Measurements from ENCODE around the gene NTN5. TPM values are rescaled to one million over a fixed set of nuclear protein-coding genes. Genes with fewer than 3 reads are reported as not detected.

The NTN5 gene
- total RNA-seq, 3 donors from 2014 or later: 0.22 to 1.2 (median 0.46) TPM

DNA sequence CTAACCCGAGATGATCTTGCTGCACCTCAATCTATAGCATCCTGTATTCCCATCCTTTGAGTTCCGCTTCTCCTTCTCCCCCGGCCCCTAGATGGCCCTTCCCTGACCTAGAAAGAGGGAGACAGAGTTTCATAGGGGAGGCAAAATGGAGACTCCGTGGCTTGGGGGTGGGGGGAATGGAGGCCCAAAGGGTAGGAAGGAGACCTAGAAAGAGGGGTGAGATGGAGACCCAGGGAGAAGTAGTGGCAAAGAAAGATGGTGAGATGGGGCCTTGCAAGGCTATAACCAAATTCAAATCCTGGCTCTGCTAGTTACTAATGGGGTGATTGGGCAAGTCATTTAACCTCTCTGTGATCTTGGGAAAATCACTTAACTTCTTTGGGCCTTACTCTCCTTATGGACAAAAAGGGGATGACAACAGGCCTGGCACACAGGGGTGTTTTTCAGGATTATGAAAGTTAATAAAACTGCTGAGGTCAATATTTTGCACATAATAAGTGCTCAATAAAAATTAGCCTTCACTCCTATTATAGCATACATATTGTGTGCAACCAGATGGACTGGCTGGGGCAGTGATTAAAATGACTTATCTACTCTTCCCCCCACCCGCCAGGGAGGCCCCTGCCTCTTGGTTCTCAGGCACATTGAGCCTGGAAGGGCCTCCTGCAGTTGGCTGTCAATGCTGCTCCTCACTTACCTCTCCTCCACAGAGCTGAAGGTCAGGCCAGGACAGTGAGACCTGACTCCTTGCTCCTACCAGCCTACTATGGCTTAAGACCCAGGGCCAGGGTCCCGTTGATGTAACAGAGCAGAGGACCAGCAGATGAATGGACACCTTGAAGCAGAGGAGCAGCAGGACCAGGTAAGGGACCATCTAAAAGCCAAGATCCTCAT, 52.9 kb downstream of the NTN5 start:
- H3K4me3 ChIP-seq: peak overlapping the region; percentile 86
- H3K4me1 ChIP-seq (ENCODE audit: low read depth): peaks cover 44% of the 10 kb centered on the region
- H3K36me3 ChIP-seq (ENCODE audit: low read depth): peaks cover 3% of the 10 kb centered on the region
- TF ChIP-seq, protein P1, sequence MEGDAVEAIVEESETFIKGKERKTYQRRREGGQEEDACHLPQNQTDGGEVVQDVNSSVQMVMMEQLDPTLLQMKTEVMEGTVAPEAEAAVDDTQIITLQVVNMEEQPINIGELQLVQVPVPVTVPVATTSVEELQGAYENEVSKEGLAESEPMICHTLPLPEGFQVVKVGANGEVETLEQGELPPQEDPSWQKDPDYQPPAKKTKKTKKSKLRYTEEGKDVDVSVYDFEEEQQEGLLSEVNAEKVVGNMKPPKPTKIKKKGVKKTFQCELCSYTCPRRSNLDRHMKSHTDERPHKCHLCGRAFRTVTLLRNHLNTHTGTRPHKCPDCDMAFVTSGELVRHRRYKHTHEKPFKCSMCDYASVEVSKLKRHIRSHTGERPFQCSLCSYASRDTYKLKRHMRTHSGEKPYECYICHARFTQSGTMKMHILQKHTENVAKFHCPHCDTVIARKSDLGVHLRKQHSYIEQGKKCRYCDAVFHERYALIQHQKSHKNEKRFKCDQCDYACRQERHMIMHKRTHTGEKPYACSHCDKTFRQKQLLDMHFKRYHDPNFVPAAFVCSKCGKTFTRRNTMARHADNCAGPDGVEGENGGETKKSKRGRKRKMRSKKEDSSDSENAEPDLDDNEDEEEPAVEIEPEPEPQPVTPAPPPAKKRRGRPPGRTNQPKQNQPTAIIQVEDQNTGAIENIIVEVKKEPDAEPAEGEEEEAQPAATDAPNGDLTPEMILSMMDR (IDR thresholded peaks at IDR 0.05): peak; percentile 10
- ATAC-seq: no peak
- no peaks in the 10 kb centered on the region for H3K9me3 ChIP-seq
- no peak for DNase-seq
- intact Hi-C loops (cut with DNase I, micrococcal nuclease): no loop called here

GRCh38 chr19:48618916-48619691, 53.7 kb downstream of the NTN5 start, which contains the start of the genes RPL18 and SPHK2:
Gene RPL18, minus strand, starts transcription at chr19:48619178. Its CDS starts 35 bp downstream, at chr19:48619143.
Gene SPHK2, plus strand, starts transcription at chr19:48619506. Its CDS starts 1,009 bp downstream, at chr19:48620515.
- peak; percentile 74 for ATAC-seq
- DNase-seq: peak; percentile 96 to 99 (median 97)
- H3K4me3 ChIP-seq: peak within 1 kb of the TSS; percentile 86
- TF ChIP-seq, protein P1 (IDR thresholded peaks at IDR 0.05): peak; percentile 7
- intact Hi-C loops (cut with DNase I, micrococcal nuclease): no loop called here
- no peaks in the 10 kb centered on the region for H3K9me3 ChIP-seq
- H3K36me3 ChIP-seq (ENCODE audit: low read depth): peaks cover 3% of the 10 kb centered on the region
- peaks cover 44% of the 10 kb centered on the region for H3K4me1 ChIP-seq (ENCODE audit: low read depth)

DNA sequence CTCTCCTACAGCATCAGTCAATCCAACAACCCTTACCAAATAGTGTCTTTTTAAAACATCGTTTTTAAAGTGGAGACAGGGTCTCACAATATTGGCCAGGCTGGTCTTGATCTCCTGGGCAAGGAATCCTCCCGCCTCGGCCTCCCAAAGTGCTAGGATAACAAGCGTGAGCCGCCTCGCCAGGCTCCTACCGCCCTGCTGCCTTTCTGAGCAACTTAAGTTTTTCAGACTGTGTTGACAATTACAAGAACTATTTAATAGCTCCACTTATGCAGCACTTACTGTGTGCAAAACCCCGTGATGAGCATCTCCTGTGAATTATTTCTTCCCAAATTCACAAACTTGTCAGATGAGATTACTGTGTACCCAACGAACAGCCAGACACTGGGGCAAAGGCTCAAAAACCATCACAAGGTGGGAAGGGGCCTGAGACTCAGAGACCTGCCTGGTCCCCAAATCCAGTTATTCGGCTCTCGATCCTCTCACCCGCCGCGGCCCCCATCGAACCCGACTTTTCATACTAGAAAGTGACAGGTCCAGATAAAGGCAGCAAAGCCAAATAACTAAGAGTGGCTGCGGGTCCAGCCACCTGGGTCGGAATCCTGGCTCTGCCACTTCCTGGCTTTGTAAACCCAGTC, 54.4 kb downstream of the NTN5 start:
- peaks cover 3% of the 10 kb centered on the region for H3K36me3 ChIP-seq (ENCODE audit: low read depth)
- TF ChIP-seq, protein P1 (IDR thresholded peaks at IDR 0.05): no peak
- peaks cover 38% of the 10 kb centered on the region for H3K4me1 ChIP-seq (ENCODE audit: low read depth)
- DNase-seq: peak in 1 of 3 donors; percentile 53
- H3K4me3 ChIP-seq: peak overlapping the region; percentile 86
- intact Hi-C loops (cut with DNase I, micrococcal nuclease): no loop called here
- no peak for ATAC-seq
- H3K9me3 ChIP-seq: no peaks in the 10 kb centered on the region

GRCh38 chr19:48617146-48617937, 55.5 kb downstream of the NTN5 start:
- ATAC-seq (no peak), DNase-seq (peak in 1 of 3 donors; percentile 57)
- Histone ChIP-seq H3K36me3 (ENCODE audit: low read depth) (peaks cover 3% of the 10 kb centered on the region), H3K9me3 (no peaks in the 10 kb centered on the region), H3K4me3 (no peak overlapping the region), H3K4me1 (ENCODE audit: low read depth) (peaks cover 40% of the 10 kb centered on the region)
- TF ChIP-seq, protein P1 (IDR thresholded peaks at IDR 0.05): no peak
- intact Hi-C loops (cut with DNase I, micrococcal nuclease): no loop called here

All from mucosa of descending colon (tissue), 3 donors.